ENCODE results near the gene SNTG2. TPM values are rescaled to one million over a fixed set of nuclear protein-coding genes. Genes with fewer than 3 reads are reported as not detected.

Gene SNTG2
- total and polyA plus RNA-seq, 2 experiments from 2014 or later, result 0.66 to 1.0 TPM

DNA sequence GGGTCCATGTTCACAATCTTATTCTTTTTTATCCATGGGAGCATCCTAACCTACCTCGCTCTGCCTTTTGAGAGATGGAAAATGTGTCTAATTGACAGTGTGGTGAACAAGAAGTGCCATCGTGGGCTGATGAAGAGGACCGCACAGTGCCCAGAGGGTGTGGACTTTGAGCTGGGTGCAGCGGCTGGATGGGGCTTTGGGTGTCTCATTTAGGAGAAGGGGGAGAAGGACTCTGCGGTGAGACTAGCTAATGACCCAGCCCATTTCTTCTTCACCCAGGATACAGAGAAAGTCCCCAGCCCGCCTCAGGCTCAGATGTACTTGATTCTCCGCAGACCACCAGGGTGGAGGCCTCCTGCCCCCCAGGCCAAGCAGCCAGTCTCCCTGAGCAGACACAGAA is 33.7 kb upstream of the SNTG2 start:
- H3K27ac ChIP-seq, result no peak overlapping the region
- H3K4me3 ChIP-seq, result no peak overlapping the region
- TF ChIP-seq, protein P1, sequence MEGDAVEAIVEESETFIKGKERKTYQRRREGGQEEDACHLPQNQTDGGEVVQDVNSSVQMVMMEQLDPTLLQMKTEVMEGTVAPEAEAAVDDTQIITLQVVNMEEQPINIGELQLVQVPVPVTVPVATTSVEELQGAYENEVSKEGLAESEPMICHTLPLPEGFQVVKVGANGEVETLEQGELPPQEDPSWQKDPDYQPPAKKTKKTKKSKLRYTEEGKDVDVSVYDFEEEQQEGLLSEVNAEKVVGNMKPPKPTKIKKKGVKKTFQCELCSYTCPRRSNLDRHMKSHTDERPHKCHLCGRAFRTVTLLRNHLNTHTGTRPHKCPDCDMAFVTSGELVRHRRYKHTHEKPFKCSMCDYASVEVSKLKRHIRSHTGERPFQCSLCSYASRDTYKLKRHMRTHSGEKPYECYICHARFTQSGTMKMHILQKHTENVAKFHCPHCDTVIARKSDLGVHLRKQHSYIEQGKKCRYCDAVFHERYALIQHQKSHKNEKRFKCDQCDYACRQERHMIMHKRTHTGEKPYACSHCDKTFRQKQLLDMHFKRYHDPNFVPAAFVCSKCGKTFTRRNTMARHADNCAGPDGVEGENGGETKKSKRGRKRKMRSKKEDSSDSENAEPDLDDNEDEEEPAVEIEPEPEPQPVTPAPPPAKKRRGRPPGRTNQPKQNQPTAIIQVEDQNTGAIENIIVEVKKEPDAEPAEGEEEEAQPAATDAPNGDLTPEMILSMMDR (IDR thresholded peaks at IDR 0.05; ENCODE audit: low read depth, low read length), result no peak
- H3K36me3 ChIP-seq, result no peaks in the 10 kb centered on the region
- H3K9me3 ChIP-seq (ENCODE audit: low read depth), result no peaks in the 10 kb centered on the region
- H3K4me1 ChIP-seq (ENCODE audit: low read depth), result no peaks in the 10 kb centered on the region
- peaks cover 3% of the 10 kb centered on the region for H3K27me3 ChIP-seq
- no peak for DNase-seq (ENCODE audit: low read depth in 1 of 2, low spot score in 1 of 2)

DNA sequence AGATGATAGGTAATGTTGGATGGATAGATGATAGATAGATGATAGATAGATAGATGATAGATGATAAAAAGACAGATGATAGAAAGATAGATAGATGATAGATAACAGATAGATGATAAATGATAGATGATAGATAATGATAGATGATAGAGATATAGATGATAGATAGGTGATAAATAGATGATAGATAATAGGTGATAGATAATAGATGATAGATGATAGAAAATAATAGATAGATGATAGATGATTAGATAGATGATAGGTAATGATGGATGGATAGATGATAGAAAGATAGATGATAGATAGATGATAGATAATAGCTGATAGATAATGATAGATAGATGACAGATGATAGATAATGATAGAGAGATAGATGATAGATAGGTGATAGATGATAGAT is 31.0 kb upstream of the SNTG2 start:
- H3K4me1 ChIP-seq (ENCODE audit: low read depth), result no peaks in the 10 kb centered on the region
- no peak overlapping the region for H3K27ac ChIP-seq
- H3K27me3 ChIP-seq, result peaks cover 3% of the 10 kb centered on the region
- no peak overlapping the region for H3K4me3 ChIP-seq
- TF ChIP-seq, protein P1 (IDR thresholded peaks at IDR 0.05; ENCODE audit: low read depth, low read length), result no peak
- H3K36me3 ChIP-seq, result no peaks in the 10 kb centered on the region
- no peaks in the 10 kb centered on the region for H3K9me3 ChIP-seq (ENCODE audit: low read depth)
- no peak for DNase-seq (ENCODE audit: low read depth in 1 of 2, low spot score in 1 of 2)

DNA sequence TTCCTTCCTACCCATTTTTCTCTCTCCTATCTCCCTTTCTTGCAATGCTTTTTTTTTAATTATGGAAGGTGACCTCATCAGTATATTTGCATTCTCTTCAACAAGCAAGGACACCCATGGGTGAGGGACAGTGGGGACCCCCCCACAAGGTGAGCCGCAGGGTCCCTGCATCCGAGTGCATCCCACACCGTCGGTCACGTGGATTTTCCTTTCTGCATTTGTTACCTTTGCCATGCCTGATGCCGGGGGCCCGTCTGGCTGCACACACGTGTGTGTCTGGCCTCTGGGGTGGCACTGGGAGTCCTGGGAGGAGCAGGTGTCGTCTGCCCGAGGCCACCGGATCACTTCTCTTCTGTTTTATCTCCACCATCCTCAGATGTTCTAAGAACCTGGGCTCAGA is 30.1 kb upstream of the SNTG2 start:
- Histone ChIP-seq H3K27me3 (peaks cover 9% of the 10 kb centered on the region), H3K4me3 (no peak overlapping the region), H3K4me1 (ENCODE audit: low read depth) (no peaks in the 10 kb centered on the region), H3K9me3 (ENCODE audit: low read depth) (no peaks in the 10 kb centered on the region), H3K36me3 (no peaks in the 10 kb centered on the region), H3K27ac (no peak overlapping the region)
- TF ChIP-seq, protein P1 (IDR thresholded peaks at IDR 0.05; ENCODE audit: low read depth, low read length), result no peak
- no peak for DNase-seq (ENCODE audit: low read depth in 1 of 2, low spot score in 1 of 2)

DNA sequence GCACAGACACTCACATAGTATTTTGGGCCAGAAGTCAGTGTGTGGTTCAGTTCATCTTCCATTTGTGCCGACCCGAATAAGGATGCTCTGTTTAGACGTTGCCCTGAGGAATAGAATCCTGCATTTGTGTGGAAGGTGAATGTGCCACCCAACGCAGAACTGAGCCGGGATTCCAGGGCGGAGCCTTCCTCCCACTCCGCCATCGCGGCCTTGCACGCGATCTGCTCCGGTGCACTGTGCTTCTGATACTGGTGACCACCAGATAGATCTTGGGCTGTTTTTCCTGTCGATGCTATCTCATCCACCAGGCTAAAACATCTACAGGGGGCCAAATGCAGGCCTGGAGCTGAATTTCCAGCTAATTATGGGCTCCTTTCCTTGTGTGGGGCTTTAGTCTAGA is 29.6 kb upstream of the SNTG2 start:
- no peaks in the 10 kb centered on the region for H3K4me1 ChIP-seq (ENCODE audit: low read depth)
- DNase-seq (ENCODE audit: low read depth in 1 of 2, low spot score in 1 of 2), result no peak
- TF ChIP-seq, protein P1 (IDR thresholded peaks at IDR 0.05; ENCODE audit: low read depth, low read length), result no peak
- no peak overlapping the region for H3K27ac ChIP-seq
- no peaks in the 10 kb centered on the region for H3K36me3 ChIP-seq
- H3K9me3 ChIP-seq (ENCODE audit: low read depth), result no peaks in the 10 kb centered on the region
- H3K27me3 ChIP-seq, result peaks cover 11% of the 10 kb centered on the region
- H3K4me3 ChIP-seq, result no peak overlapping the region

DNA sequence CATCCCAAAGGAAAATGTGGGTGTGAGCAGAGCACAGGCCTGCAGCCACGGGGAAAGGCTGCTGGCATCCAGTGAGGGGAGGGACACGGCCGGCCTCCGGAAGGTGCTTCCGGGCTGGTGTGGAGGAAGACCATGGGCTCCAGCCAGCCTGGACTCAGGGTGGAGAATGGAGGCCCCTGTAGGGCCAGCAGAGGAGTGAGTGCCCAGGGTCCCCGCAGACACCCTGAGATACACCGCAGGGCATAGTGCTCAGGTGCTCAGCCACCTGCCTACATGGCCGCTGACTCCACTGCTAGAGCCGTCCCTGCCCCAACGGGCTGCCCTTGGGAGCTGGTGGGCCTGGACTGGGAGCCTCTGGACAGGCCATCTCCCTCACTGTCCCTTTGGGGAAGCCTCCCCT is 28.5 kb upstream of the SNTG2 start:
- no peak overlapping the region for H3K4me3 ChIP-seq
- H3K27ac ChIP-seq, result no peak overlapping the region
- TF ChIP-seq, protein P1 (IDR thresholded peaks at IDR 0.05; ENCODE audit: low read depth, low read length), result no peak
- no peaks in the 10 kb centered on the region for H3K9me3 ChIP-seq (ENCODE audit: low read depth)
- no peak for DNase-seq (ENCODE audit: low read depth in 1 of 2, low spot score in 1 of 2)
- peaks cover 11% of the 10 kb centered on the region for H3K27me3 ChIP-seq
- H3K4me1 ChIP-seq (ENCODE audit: low read depth), result no peaks in the 10 kb centered on the region
- H3K36me3 ChIP-seq, result no peaks in the 10 kb centered on the region

Data from cardiac muscle cell (in vitro differentiated cells and primary cell).